ENCODE data around the gene AHRR. TPM values are rescaled to one million over a fixed set of nuclear protein-coding genes. Genes with fewer than 3 reads are reported as not detected.
"Not testable (repeated sequence)": the region's sequence is repeated elsewhere in the genome, so short reads cannot be mapped to it uniquely, and the experiment has no call there.

AHRR gene
- total RNA-seq, 2 donors from 2014 or later = 1.9 to 2.1 TPM

GRCh38 chr5:296207-296606 is 25.3 kb upstream of the AHRR start:
- H3K9me3 ChIP-seq; H3K36me3 ChIP-seq; H3K27ac ChIP-seq; H3K27me3 ChIP-seq; DNase-seq; intact Hi-C loops (cut with DNase I); H3K9ac ChIP-seq (ENCODE audit: low read depth in 2 of 2, low read length in 2 of 2); H3K4me3 ChIP-seq; H3K4me1 ChIP-seq: not testable (repeated sequence)

GRCh38 chr5:296954-297353 is 24.6 kb upstream of the AHRR start:
- H3K9ac ChIP-seq (ENCODE audit: low read depth in 2 of 2, low read length in 2 of 2); H3K4me3 ChIP-seq; DNase-seq; H3K9me3 ChIP-seq; H3K27ac ChIP-seq; H3K36me3 ChIP-seq; H3K4me1 ChIP-seq; H3K27me3 ChIP-seq; intact Hi-C loops (cut with DNase I): not testable (repeated sequence)

- H3K9me3 ChIP-seq; H3K27me3 ChIP-seq; H3K27ac ChIP-seq; intact Hi-C loops (cut with DNase I); DNase-seq; H3K9ac ChIP-seq (ENCODE audit: low read depth in 2 of 2, low read length in 2 of 2); H3K36me3 ChIP-seq; H3K4me1 ChIP-seq; H3K4me3 ChIP-seq: not testable (repeated sequence)
Measured at GRCh38 chr5:297448-297847, 24.1 kb upstream of the AHRR start.

GRCh38 chr5:297991-298736 is 23.4 kb upstream of the AHRR start:
- H3K9ac ChIP-seq (ENCODE audit: low read depth in 2 of 2, low read length in 2 of 2); H3K4me1 ChIP-seq; intact Hi-C loops (cut with DNase I); H3K27me3 ChIP-seq; DNase-seq; H3K36me3 ChIP-seq; H3K27ac ChIP-seq; H3K4me3 ChIP-seq; H3K9me3 ChIP-seq: not testable (repeated sequence)

- TF ChIP-seq CTCF (IDR thresholded peaks at IDR 0.05) = no peak
- Histone ChIP-seq H3K9ac (ENCODE audit: low read depth in 2 of 2, low read length in 2 of 2) (no peak overlapping the region), H3K4me3 (no peak overlapping the region), H3K4me1 (no peaks in the 10 kb centered on the region), H3K27me3 (no peaks in the 10 kb centered on the region), H3K36me3 (no peaks in the 10 kb centered on the region), H3K9me3 (no peaks in the 10 kb centered on the region), H3K27ac (no peak overlapping the region)
- DNase-seq = no peak
- intact Hi-C loops (cut with DNase I) = no loop called here
Measured at GRCh38 chr5:298737-299125, 22.8 kb upstream of the AHRR start.

- H3K4me3 ChIP-seq; H3K9ac ChIP-seq (ENCODE audit: low read depth in 2 of 2, low read length in 2 of 2): not testable (repeated sequence)
Measured at GRCh38 chr5:299921-300320, 21.6 kb upstream of the AHRR start.

GRCh38 chr5:300691-301435 is 20.7 kb upstream of the AHRR start:
- intact Hi-C loops (cut with DNase I); H3K4me3 ChIP-seq; H3K27me3 ChIP-seq; H3K36me3 ChIP-seq; H3K9me3 ChIP-seq; H3K27ac ChIP-seq; H3K9ac ChIP-seq (ENCODE audit: low read depth in 2 of 2, low read length in 2 of 2); DNase-seq; H3K4me1 ChIP-seq: not testable (repeated sequence)

More at GRCh38 chr5:299921-300320, 21.6 kb upstream of the AHRR start:
- H3K36me3 ChIP-seq; intact Hi-C loops (cut with DNase I); DNase-seq; H3K27ac ChIP-seq; H3K9me3 ChIP-seq; H3K4me1 ChIP-seq; H3K27me3 ChIP-seq: not testable (repeated sequence)

- H3K27me3 ChIP-seq; H3K4me1 ChIP-seq; H3K9me3 ChIP-seq; DNase-seq; H3K36me3 ChIP-seq; H3K9ac ChIP-seq (ENCODE audit: low read depth in 2 of 2, low read length in 2 of 2); H3K4me3 ChIP-seq; H3K27ac ChIP-seq; intact Hi-C loops (cut with DNase I): not testable (repeated sequence)
Measured at GRCh38 chr5:302416-302815, 19.1 kb upstream of the AHRR start.

- Histone ChIP-seq H3K4me3 (no peak overlapping the region), H3K36me3 (peaks cover 6% of the 10 kb centered on the region), H3K9ac (ENCODE audit: low read depth in 2 of 2, low read length in 2 of 2) (no peak overlapping the region), H3K27ac (no peak overlapping the region), H3K9me3 (no peaks in the 10 kb centered on the region), H3K4me1 (no peaks in the 10 kb centered on the region), H3K27me3 (no peaks in the 10 kb centered on the region)
- DNase-seq = no peak
- no peak for TF ChIP-seq CTCF (IDR thresholded peaks at IDR 0.05)
- intact Hi-C loops (cut with DNase I) = no loop called here
Measured at GRCh38 chr5:302966-303365, 18.5 kb upstream of the AHRR start.

GRCh38 chr5:303741-304140 is 17.8 kb upstream of the AHRR start:
- H3K9ac ChIP-seq (ENCODE audit: low read depth in 2 of 2, low read length in 2 of 2); H3K27ac ChIP-seq; DNase-seq; H3K9me3 ChIP-seq; H3K4me1 ChIP-seq; H3K4me3 ChIP-seq; intact Hi-C loops (cut with DNase I); H3K27me3 ChIP-seq; H3K36me3 ChIP-seq: not testable (repeated sequence)

Data from colonic mucosa (tissue), 4 donors.